ENCODE results near the gene ALOXE3.

The ALOXE3 gene

DNA sequence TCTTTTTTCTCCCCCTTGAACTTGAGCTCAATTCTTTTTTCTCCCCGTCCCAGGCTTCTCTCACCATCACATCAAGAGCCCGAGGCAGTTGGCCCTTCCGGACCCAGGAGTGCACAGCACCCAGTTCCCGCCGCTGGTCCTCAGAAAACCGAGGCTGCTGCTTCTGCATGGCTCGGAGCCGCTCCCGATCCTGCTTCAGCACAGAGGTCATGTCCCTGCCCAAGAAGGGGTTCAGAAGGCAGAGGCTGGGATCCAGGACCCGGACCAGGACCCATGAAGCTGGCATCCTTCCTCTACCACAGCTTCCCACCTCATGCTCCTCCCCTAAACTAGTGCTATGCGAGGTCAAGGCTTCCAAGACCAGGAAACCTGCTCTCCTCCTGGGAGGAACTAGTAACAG, 23.4 kb upstream of the ALOXE3 start:
- no peak for DNase-seq (ENCODE audit: low spot score)

DNA sequence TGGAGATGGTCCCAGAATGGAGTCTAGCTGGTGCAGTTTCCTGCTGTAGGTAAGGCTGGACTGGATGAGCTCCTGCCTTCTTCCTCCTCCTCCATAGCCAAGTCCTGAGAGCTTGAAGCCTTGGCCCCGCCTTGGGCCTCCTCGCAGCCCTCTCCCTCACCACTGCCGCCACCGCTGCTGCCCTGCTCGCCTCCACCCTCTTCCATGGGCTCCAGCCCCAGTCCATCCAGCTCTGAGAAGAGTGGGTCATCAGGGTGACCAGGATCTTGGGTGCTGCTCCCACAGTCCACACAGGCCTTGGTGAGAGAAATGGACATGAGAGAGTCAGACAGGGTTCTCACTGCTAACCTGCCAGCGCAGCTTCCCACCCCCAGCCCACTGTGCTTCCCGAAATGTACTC, 22.7 kb upstream of the ALOXE3 start:
- DNase-seq (ENCODE audit: low spot score) = no peak

DNA sequence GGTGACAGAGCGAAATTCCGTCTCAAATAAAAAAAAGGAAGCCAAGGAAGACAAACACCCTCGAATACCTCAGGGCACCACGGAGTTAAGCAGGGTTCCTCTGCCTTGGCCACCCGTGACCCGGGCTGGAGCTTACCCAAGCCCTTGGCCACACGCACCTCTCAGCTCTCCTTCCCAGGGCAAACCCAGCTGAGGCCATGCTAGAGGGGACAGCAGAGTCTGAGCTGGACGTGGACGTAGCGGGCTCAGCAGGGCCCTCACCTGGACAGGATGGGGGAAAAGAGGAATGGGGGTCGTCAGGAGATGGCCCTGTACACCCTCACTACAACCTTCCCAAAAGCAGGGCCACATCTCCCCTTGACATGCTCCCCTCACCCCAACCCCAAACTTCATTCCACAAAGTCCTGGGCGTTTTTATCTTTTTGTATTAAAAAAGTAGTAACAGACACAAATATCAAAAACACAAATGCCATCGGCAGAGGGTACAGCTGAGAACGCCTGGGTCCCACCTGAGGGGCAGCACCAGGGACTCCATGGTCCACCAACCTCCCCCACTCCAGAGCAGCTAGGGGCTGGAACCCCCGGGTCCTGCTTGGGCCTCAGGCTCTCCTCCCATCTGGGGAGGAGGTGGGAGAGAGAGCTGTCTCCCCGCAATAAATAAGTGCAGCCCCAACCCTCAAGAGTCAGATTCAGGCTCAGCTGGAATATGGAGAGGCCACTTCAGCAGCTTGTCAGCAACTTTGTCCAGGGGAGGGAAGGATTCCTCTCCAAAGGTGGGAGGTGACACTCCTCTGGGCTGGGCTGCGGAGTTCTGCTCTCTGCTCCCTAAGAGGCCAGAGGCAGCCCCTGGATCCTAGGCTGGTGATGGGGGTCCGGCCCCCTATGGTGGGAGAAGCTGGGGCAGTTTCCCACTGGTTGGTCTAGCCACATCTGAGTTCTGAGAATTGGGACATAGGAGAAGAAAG, 22.0 kb upstream of the ALOXE3 start:
- no peak for DNase-seq (ENCODE audit: low spot score)

DNA sequence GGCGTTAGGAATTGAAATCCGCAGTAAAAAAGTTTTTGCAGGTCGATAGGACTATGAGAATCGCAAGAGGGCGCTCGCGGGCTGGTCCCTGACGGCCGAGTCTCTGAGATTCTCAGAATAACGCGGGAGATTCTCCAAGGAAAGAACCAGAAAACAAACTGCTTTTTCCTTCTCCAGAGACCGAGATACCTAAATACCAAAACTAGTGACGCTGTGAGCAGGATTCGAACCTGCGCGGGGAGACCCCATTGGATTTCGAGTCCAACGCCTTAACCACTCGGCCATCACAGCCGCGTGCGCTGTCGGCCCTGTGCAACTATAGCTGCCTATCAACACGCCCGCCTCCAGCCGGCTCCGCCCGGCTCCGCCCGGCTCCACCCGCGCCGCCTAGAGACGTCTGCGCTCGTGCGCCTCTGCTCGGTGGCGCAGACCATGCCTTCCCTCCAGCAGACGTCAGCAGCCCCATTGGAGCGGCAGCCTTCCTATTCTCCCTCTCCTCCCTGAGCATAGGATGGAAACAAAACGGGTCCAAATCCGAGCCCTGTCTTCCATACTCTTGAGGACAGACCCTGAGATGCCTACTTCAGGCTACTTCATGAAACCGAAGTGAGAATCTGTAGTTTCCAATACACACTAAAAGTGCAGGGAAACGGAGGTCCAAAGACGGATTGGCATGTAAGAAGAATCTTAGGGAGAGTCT, 20.5 kb upstream of the ALOXE3 start:
- peak; percentile 96 for DNase-seq (ENCODE audit: low spot score)

DNA sequence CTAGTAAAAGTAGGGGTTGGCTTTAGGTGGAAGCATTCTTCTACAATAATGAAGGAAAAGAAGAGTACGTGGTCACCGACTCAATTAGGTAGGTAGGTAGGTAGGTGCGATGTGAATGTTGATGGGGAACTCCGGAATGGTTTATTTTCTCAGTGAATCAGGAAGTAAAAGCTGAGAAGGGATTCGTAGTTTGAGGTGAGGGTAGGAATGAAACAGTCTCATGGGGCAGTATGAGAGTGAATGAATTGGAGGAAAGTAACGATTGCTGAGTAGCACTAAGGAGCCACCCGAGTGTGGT, 20.0 kb upstream of the ALOXE3 start:
- DNase-seq (ENCODE audit: low spot score) = no peak

- no peak for DNase-seq (ENCODE audit: low spot score)
Observed at GRCh38 chr17:8137645-8138373, 19.5 kb upstream of the ALOXE3 start.

DNA sequence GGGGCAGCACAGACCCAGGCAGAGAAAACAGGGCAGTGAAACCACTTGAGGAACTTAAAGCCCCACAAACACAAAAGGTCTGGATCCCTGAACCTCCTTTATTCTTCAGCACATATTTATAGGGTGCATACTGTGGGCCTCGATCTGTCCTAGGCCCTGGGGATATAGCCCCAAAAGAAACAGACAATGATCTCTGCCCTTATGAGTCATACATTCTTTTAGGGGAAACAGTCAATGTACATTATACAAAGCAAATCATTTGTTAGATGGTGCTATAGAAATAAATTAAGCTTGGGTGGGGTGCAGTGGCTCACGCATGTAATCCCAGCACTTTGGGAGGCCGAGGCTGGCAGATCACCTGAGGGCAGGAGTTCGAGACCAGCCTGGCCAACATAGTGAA, 15.6 kb upstream of the ALOXE3 start:
- peak; percentile 26 for DNase-seq (ENCODE audit: low spot score)

DNA sequence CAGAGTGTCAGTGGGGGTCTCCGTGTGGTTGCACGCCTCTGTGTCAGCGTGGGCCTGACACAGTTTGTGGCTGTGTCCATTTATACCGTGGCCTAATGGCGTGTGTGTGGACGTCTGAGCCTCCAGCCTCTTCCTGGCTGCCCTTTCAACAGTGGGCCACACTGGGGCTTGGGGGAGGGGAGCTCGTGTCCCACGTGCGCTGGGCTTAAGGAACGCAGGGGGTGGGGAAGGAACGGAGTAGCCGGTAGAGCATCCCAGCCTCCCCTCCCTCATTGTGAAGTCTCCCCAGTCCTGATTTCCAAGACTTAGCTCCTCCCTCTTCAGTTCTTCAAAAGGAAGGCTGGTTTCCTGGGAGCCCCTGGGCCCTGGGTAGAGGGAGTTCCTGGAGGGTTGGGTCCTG, 15.1 kb upstream of the ALOXE3 start:
- DNase-seq (ENCODE audit: low spot score) = no peak

GRCh38 chr17:8131844-8132441, 13.6 kb upstream of the ALOXE3 start:
- peak; percentile 62 for DNase-seq (ENCODE audit: low spot score)

DNA sequence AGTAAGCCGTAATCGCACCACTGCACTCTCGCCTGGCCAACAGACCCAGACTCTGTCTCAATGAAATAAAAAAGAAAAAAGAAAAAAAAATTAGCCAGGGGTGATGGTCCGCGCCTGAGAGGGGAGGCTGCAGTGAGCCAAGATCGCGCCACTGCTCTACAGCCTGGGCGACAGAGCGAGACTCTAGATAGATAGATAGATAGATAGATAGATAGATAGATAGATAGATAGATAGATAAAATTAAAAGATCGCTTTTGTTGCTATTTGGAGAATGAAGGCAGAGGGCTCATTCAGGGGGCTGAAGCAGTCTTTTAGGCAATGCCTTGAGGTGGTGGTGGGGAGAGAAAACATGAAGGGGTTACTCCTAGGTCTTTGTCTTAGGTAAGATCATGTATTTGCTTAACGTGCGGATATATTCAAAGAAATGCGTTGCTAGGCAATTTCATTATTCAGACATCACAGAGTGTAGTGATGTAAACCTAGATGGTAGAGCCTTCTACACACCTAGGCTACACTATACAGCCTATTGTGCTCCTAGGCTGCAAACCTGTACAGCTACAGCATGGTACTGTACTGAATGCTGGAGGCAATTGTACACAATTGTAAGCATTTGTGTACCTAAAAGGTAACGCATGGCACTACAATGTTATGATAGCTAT, 9.9 kb upstream of the ALOXE3 start:
- no peak for DNase-seq (ENCODE audit: low spot score)

DNA sequence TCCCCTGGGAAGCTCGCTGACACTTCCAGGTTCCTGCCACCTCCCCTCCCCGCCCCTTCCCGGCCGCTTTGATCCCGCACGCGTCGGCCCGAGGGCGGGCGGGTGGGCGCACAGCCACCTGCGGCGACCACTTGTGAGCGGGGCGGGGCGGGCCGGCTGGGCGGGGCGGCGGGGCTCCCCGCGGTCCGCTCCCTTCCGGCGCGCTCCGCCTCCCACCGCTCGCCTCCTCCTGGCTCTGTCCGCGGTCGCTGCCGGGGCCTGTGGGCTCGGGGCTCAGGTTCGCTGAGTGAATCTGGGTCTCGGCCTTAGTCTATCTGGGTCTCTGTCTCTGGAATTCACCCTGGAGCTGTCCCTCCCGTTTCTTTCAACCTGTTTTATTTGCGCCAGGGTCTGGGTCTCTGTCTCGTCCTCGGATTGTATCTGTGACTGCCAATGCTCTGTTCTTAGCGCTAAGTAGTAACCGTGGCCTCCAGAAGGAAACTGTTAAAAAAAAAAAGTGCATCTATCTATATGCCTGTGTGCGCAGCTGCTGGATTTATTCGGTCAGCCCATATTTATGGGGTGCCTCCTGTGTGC, 8.3 kb upstream of the ALOXE3 start:
- DNase-seq (ENCODE audit: low spot score) = peak; percentile 79

DNA sequence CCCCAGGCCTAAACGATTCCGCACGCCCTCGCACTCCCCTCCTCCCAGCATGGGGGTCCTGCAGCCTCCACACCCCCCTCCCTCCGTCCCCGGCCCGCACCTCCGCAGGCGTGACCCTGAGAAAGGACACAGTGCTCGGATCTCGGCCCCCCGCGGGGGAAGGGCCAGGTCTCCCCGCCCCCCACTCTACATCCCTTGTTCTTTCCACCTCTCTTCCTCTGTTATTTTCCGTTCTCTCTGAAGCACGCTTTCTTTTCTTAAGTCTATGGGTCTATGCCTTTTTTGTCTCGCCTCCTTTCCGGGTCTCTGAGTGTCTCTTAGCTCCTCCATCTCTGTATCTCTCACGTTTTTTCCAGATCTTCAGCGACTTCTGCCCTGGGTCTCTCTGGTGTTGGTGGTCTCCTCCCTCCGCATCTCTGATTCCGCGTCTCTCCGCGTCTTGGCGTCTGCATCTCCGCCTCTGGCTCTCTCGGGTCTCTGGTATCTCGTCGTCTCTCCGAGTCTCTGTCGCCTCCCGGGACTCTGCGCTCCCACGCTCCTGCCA, 7.7 kb upstream of the ALOXE3 start:
- DNase-seq (ENCODE audit: low spot score) = peak; percentile 67

- peak; percentile 82 for DNase-seq (ENCODE audit: low spot score)
Observed at GRCh38 chr17:8125154-8125946, 7.0 kb upstream of the ALOXE3 start.

DNA sequence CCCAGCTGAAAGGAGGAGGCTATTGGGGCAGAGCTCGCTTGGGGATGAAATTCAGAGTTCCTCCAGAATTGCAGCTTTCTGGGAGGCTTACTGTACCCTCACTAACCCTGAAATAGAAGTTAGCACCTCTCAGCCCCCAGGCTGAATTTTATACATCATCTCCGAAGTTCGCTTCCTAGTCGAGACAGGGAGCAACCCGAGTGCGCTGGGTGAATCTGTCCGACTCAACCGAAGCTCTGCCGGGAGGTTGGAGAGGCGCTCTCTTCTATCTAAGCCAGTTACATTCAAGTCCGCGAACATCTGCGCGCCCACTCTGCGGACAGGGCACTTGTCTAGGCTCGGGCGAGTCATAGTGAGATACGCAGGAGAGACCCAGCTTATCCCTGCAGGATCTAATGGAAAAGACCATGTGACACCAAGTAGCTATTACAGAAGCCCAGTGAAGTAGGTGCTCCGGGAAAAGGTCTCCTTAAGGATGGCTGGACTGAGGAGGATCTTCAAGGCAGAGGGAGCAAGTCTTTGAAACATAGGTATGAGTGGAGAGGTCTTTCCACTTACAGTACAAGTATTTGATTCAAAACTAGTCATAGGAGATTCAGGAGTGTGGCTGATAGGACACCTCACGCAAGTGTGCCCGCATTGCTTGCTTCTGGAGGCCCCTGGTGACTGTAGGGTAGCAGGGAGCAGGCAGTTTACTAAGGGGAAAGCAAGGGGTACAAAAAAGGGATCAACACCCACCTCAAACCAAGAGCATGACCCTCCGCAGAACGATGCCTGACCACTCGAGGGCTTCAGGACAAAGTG, 6.2 kb upstream of the ALOXE3 start:
- DNase-seq (ENCODE audit: low spot score) = peak; percentile 62

DNA sequence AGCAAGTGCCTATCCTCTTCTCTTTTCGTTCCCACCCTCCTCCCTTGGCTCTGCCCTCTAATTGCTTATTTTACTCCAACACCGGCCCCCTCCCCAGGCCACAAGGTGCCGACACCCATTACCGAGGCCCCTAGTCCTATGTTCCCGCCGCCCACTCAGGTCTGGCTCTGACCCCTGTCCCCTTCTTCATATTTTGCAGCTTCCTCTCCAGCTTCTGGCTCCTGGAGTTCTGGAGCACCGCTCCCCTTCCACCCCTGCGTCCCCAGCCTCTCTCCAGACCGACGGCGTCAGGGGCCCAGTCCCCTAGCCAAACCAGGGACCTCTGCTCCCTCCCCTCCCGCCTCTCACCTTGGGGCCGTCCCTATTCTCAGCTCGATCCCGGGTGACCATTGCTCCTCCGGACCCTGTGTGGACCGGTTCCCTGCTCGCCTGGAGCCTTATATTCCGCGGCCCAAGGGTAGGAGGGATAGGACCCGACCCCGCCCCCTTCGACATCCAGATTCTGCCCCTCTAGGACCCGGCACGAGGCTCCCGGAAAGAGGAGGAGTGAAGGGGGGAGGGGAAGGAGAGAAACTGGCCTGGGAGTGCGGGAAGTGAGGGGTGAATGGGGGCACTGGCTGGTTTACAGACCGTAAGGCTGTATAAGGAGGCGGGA, 5.5 kb upstream of the ALOXE3 start, which contains the start of gene HES7:
HES7 (minus strand) TSS at position 412 of the 655 bp plus-strand sequence; CDS start at position 390, 22 bp downstream.
- DNase-seq (ENCODE audit: low spot score) = peak; percentile 85

DNA sequence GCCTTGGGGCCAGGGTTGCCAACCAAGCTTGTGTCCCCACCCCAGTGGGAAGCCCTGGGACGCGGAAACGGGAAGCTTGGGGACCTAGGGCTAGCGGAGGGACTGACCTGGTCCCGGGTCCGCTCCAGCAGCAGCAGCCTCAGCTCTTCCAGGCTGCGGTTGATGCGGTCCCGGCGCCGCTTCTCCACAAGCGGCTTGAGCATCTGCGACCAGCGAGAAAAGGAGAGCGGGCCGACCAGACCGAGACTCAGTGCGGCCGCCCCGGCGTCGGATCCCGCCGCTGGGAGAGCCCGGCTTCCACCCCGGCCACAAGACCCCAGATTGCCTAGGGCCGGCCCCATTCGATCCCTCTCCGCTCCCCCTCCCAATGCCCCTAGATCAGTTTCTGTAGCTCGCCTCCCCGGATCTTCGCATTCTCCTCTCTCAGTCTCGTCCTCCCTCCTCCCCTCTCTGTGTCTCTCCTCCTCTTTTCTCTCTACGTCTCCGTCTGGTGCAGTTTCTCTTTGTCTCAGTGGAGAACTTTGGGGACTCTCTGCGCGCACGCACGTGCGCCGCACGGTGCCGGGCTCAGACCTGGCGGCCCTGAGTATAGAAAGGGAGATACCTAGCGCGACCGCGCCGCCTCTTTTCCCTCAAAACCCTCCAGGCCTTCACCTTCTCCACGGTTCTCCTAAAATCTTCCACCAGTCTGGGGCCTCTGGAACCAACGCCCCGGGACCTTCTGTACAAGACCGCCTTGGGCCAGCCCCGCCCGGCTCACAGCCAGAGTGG, 4.8 kb upstream of the ALOXE3 start:
- peak; percentile 58 for DNase-seq (ENCODE audit: low spot score)

DNA sequence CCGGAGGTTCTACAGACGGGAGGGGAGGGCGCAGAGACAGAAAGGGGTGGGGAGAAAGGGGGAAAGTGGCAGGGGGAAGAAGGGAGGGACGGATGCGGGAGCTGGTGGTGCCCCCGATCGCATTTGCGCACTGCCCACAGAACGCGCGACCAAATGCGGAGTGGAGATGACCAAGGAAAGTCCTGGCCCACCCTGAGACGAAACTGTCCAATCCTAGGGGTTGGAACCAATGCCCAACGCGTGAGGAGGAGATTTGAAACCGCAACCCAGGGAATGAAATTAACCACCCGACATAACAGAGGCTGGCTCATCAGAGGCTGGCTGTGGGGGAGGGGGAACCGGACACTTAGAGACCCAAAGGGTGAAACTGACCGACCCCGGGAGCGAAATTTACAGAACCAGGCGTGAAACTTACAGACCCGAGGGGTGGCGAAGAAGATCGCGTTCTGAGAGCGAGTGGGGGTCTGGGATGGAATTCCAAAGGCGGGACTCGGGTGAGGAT, 4.2 kb upstream of the ALOXE3 start:
- peak; percentile 70 for DNase-seq (ENCODE audit: low spot score)

All from SW480 (cell line).